K562 (cell line): ENCODE measurements around the gene HSPB2. TPM values are rescaled to one million over a fixed set of nuclear protein-coding genes. Genes with fewer than 3 reads are reported as not detected.

Experiments
- CAMTA2 ChIP-seq: fragments of 250-450 bp; sonication (Bioruptor Pico); conservative IDR thresholded peaks from 2 replicates; pipeline ENCODE4 v1.5.1; 2022
- CBX5 ChIP-seq: IDR thresholded peaks from 2 replicates; pipeline ENCODE4 v1.6.1; 2014; ENCODE audit warnings: low read depth, borderline replicate concordance
- KAT7 ChIP-seq: sonication (generic); formaldehyde crosslinking; IDR thresholded peaks from 2 replicates; pipeline ENCODE4 v1.8.0; 2022; ENCODE audit warnings: missing genetic modification reagents, mild to moderate bottlenecking, borderline replicate concordance
- KLF1 ChIP-seq: fragments of 450-650 bp; IDR thresholded peaks from 2 replicates; pipeline ENCODE4 v1.6.1; 2016; ENCODE audit warnings: missing genetic modification characterization, missing compliant biosample characterization
- MAFK ChIP-seq: IDR thresholded peaks from 2 replicates; pipeline ENCODE4 v1.6.1; 2011; ENCODE audit warnings: low read length, improper control_type of control experiment
- NEUROD1 ChIP-seq: fragments of 150-350 bp; IDR thresholded peaks from 2 replicates; pipeline ENCODE4 v1.6.1; 2014; ENCODE audit warnings: borderline replicate concordance, low read length, low read depth; ENCODE audit not compliant: partially characterized antibody
- RBM14 ChIP-seq: fragments of 200-400 bp; formaldehyde crosslinking; IDR thresholded peaks from 2 replicates; pipeline ENCODE4 v1.6.1; 2018; ENCODE audit warnings: low read depth, mild to moderate bottlenecking, low read length, moderate library complexity, borderline replicate concordance; ENCODE audit not compliant: insufficient read depth
- RHOXF2B ChIP-seq: fragments of 250-450 bp; sonication (Bioruptor Pico); conservative IDR thresholded peaks from 2 replicates; pipeline ENCODE4 v1.5.1; 2021
- TFAM ChIP-seq: fragments of 250-450 bp; sonication (Bioruptor Pico); conservative IDR thresholded peaks from 2 replicates; pipeline ENCODE4 v1.5.0; 2021; ENCODE audit warnings: mild to moderate bottlenecking, moderate library complexity
- ZNF143 ChIP-seq: sonication (generic); formaldehyde crosslinking; IDR thresholded peaks from 2 replicates; pipeline ENCODE4 v1.9.0; 2022; ENCODE audit warnings: mild to moderate bottlenecking, missing genetic modification reagents
- ZNF184 ChIP-seq: sonication (generic); formaldehyde crosslinking; IDR thresholded peaks from 2 replicates; pipeline ENCODE4 v1.5.0; 2020; ENCODE audit warnings: missing genetic modification reagents
- ZNF311 ChIP-seq: fragments of 250-450 bp; sonication (Bioruptor Pico); IDR thresholded peaks from 2 replicates; pipeline ENCODE4 v1.4.0; 2020; ENCODE audit warnings: mild to moderate bottlenecking, moderate library complexity
- ZNF551 ChIP-seq: fragments of 250-450 bp; sonication (Bioruptor Pico); IDR thresholded peaks from 2 replicates; pipeline ENCODE4 v1.5.0; 2021; ENCODE audit warnings: mild to moderate bottlenecking, moderate library complexity
- ZNF586 ChIP-seq: fragments of 450-650 bp; formaldehyde crosslinking; conservative IDR thresholded peaks from 2 replicates; pipeline ENCODE4 v1.4.0; 2020; ENCODE audit warnings: mild to moderate bottlenecking, moderate library complexity
- polyA plus RNA-seq, 8 experiments: library from polyadenylated mRNA; depleted of rRNA in 4 of 8; stranded (reverse) in 5 of 8; unstranded in 3 of 8; fragments of >200 nt; fragmentation: Nextera tagmentation in 2 of 8; fragmentation: Illumina TruSeq in 1 of 8; extraction: Ambion mirVana in 2 of 8; extraction: Trizol in 1 of 8; gene quantifications; 2 replicates each; pipeline versions ENCODE4 v1.2.1 to v1.2.3, GENCODE V29; 2011 to 2014; ENCODE audit warnings: inconsistent platforms in 1 of 8, missing spikeins in 1 of 8
- total RNA-seq, 7 experiments: library from RNA; depleted of rRNA in 6 of 7; stranded (reverse); fragments of >200 nt in 6 of 7; fragmentation: Illumina TruSeq in 2 of 7; extraction: Trizol in 2 of 7; gene quantifications; 2 replicates each; pipeline versions ENCODE4 v1.2.1 to v1.2.3, GENCODE V29; 2011 to 2021; ENCODE audit warnings: low replicate concordance in 1 of 7
- TF ChIP-seq, protein P1 (sequence below): fragments of 450-650 bp; IDR thresholded peaks from 2 replicates; pipeline ENCODE4 v1.7.1; 2018; ENCODE audit warnings: mild to moderate bottlenecking, low read depth; ENCODE audit not compliant: partially characterized antibody
- TF ChIP-seq, protein P2 (sequence below): fragments of 150-350 bp; conservative IDR thresholded peaks from 2 replicates; pipeline ENCODE4 v1.6.1; 2014; ENCODE audit warnings: low read length
- TF ChIP-seq, protein P3 (sequence below), 2 experiments: fragments of 250-450 bp in 1 of 2; fragments of 450-650 bp in 1 of 2; sonication (Bioruptor Pico) in 1 of 2; IDR thresholded peaks; 2 replicates each; pipeline versions ENCODE4 v1.6.1 to v1.8.0; 2016 to 2021; ENCODE audit warnings: mild to moderate bottlenecking in 2 of 2, moderate library complexity in 2 of 2, missing compliant biosample characterization in 1 of 2, missing genetic modification characterization in 1 of 2
- TF ChIP-seq, protein P4 (sequence below): fragments of 450-650 bp; IDR thresholded peaks from 2 replicates; pipeline ENCODE4 v1.6.1; 2016; ENCODE audit warnings: missing biosample characterization, missing genetic modification characterization
- TF ChIP-seq, protein P5 (sequence below): sonication (generic); formaldehyde crosslinking; IDR thresholded peaks from 2 replicates; pipeline ENCODE4 v1.8.1; 2022; ENCODE audit warnings: missing genetic modification reagents

HSPB2 gene
- total and polyA plus RNA-seq, 9 of the 15 experiments (the other 6 are each of a cell fraction or from before 2014, with no cell fraction given) = 0.06 to 0.35 (median 0.11) TPM; not detected in 5

DNA sequence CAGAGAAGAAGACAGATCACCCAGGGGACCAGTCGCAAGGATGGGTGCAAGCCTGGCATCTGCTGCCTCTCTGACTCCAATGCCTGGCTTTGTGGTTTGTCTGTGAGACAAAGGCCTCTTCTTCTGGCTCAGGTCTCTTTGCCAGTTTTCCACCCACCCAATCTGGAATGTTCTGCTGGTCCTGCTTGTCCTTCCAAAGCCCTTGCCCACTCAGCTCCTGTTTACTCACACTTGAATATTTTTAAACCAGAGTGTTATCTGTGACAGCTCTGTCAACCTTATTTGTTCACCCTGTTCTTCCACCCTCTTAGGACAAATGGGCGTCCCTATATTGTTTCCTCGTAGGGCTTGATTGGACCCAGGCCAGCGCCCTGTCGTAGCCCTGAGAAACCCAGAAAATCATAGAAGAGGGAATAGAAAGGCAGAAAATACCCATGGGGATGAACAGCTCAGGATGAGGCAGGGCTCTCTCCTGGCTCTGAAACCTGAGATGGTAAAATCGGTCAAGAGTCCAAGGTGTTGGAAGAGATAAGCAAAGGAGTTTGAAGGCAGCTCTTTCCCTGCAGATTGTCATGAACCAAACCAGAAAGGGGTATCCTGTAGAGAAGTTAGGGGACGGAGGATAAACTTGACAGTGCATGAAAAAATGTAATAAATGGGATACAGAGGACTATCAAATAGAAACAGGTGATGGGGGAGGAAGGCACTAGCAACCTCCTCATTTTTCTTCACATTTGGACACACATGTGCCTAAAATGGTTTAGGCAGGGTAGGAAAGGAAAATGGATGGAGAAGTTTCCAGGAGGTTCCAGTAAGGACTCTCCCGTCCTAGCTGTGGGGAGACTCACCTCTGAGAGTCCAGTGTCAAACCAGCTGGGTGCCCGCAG lies 1.6 kb upstream of the HSPB2 start (continued):
- TF ChIP-seq, protein P1, sequence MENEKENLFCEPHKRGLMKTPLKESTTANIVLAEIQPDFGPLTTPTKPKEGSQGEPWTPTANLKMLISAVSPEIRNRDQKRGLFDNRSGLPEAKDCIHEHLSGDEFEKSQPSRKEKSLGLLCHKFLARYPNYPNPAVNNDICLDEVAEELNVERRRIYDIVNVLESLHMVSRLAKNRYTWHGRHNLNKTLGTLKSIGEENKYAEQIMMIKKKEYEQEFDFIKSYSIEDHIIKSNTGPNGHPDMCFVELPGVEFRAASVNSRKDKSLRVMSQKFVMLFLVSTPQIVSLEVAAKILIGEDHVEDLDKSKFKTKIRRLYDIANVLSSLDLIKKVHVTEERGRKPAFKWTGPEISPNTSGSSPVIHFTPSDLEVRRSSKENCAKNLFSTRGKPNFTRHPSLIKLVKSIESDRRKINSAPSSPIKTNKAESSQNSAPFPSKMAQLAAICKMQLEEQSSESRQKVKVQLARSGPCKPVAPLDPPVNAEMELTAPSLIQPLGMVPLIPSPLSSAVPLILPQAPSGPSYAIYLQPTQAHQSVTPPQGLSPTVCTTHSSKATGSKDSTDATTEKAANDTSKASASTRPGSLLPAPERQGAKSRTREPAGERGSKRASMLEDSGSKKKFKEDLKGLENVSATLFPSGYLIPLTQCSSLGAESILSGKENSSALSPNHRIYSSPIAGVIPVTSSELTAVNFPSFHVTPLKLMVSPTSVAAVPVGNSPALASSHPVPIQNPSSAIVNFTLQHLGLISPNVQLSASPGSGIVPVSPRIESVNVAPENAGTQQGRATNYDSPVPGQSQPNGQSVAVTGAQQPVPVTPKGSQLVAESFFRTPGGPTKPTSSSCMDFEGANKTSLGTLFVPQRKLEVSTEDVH = no peak
- TF ChIP-seq ZNF311 (CRISPR knock-in tag) (no peak), CBX5 (no peak), RHOXF2B (no peak), KAT7 (CRISPR knock-in tag) (no peak), KLF1 (tag) (no peak), NEUROD1 (peak; percentile 50), ZNF551 (CRISPR knock-in tag) (no peak), ZNF184 (no peak), ZNF143 (CRISPR knock-in tag) (no peak), TFAM (no peak), CAMTA2 (CRISPR knock-in tag) (no peak), RBM14 (no peak), MAFK (no peak), ZNF586 (CRISPR knock-in tag) (no peak)
- TF ChIP-seq, protein P2, sequence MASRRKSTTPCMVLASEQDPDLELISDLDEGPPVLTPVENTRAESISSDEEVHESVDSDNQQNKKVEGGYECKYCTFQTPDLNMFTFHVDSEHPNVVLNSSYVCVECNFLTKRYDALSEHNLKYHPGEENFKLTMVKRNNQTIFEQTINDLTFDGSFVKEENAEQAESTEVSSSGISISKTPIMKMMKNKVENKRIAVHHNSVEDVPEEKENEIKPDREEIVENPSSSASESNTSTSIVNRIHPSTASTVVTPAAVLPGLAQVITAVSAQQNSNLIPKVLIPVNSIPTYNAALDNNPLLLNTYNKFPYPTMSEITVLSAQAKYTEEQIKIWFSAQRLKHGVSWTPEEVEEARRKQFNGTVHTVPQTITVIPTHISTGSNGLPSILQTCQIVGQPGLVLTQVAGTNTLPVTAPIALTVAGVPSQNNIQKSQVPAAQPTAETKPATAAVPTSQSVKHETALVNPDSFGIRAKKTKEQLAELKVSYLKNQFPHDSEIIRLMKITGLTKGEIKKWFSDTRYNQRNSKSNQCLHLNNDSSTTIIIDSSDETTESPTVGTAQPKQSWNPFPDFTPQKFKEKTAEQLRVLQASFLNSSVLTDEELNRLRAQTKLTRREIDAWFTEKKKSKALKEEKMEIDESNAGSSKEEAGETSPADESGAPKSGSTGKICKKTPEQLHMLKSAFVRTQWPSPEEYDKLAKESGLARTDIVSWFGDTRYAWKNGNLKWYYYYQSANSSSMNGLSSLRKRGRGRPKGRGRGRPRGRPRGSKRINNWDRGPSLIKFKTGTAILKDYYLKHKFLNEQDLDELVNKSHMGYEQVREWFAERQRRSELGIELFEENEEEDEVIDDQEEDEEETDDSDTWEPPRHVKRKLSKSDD = no peak
- TF ChIP-seq, protein P3, sequence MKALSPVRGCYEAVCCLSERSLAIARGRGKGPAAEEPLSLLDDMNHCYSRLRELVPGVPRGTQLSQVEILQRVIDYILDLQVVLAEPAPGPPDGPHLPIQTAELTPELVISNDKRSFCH (CRISPR knock-in tag; IDR thresholded peaks at IDR 0.05) = no peak
- TF ChIP-seq, protein P3 (tag; IDR thresholded peaks at IDR 0.05) = no peak
- TF ChIP-seq, protein P4, sequence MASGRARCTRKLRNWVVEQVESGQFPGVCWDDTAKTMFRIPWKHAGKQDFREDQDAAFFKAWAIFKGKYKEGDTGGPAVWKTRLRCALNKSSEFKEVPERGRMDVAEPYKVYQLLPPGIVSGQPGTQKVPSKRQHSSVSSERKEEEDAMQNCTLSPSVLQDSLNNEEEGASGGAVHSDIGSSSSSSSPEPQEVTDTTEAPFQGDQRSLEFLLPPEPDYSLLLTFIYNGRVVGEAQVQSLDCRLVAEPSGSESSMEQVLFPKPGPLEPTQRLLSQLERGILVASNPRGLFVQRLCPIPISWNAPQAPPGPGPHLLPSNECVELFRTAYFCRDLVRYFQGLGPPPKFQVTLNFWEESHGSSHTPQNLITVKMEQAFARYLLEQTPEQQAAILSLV (tag) = no peak
- TF ChIP-seq, protein P5, sequence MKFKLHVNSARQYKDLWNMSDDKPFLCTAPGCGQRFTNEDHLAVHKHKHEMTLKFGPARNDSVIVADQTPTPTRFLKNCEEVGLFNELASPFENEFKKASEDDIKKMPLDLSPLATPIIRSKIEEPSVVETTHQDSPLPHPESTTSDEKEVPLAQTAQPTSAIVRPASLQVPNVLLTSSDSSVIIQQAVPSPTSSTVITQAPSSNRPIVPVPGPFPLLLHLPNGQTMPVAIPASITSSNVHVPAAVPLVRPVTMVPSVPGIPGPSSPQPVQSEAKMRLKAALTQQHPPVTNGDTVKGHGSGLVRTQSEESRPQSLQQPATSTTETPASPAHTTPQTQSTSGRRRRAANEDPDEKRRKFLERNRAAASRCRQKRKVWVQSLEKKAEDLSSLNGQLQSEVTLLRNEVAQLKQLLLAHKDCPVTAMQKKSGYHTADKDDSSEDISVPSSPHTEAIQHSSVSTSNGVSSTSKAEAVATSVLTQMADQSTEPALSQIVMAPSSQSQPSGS (CRISPR knock-in tag) = no peak
